ENCODE measurements around the gene HACE1. TPM values are rescaled to one million over a fixed set of nuclear protein-coding genes. Genes with fewer than 3 reads are reported as not detected.

The HACE1 gene
- total RNA-seq, 4 donors from 2014 or later = 10.1 to 24.3 (median 14.6) TPM

DNA sequence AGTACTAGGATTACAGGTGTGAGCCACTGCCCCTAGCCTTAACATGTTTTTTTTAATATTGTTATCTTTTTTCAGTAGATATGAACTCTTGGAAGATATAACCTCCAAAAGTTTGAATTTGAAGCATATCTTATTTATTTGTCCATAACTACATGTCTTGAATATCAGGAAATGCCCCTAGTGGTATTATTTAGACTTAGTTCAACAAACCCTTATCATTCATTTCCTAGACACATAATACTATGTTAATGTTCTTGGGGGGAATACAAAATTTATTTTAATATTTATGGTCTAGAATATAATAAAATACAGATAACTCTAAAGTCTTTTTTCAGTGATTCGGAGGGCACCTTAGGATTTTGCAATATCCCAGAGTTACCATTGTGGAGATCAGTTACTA is 160.7 kb downstream of the HACE1 start:
- WGBS, 2 donors (ENCODE audit: low coverage in 1 of 2) = 96 to 100% methylated on average over 1 of the region's 1 CpG
- intact Hi-C loops (cut with DNase I; ENCODE audit: low total_unique reads) = no loop called here

DNA sequence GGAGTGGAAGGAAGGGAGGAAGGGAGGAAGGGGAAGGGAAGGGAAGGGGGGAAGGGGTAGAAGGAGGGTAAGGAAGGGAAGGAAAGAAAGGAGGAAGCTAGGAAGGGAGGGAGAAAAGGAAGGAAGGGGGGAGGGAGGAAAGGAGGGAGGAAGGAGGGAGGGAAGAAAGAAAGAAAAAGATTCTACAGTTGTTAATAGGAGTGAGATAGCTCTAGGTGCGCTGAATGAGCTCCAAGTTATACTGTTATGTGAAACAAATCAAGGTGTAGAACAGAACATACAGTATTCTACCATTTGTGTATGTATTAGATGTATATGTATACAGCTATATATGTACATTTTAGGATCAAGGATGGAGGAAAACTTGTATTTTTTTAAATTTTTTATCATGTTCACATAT is 167.7 kb downstream of the HACE1 start:
- H3K9me3 ChIP-seq = no peaks in the 10 kb centered on the region
- no peaks in the 10 kb centered on the region for H3K27me3 ChIP-seq
- no peak for TF ChIP-seq EP300 (IDR thresholded peaks at IDR 0.05; ENCODE audit: low read depth)
- no peak for TF ChIP-seq POLR2A (IDR thresholded peaks at IDR 0.05)
- TF ChIP-seq, protein P1, sequence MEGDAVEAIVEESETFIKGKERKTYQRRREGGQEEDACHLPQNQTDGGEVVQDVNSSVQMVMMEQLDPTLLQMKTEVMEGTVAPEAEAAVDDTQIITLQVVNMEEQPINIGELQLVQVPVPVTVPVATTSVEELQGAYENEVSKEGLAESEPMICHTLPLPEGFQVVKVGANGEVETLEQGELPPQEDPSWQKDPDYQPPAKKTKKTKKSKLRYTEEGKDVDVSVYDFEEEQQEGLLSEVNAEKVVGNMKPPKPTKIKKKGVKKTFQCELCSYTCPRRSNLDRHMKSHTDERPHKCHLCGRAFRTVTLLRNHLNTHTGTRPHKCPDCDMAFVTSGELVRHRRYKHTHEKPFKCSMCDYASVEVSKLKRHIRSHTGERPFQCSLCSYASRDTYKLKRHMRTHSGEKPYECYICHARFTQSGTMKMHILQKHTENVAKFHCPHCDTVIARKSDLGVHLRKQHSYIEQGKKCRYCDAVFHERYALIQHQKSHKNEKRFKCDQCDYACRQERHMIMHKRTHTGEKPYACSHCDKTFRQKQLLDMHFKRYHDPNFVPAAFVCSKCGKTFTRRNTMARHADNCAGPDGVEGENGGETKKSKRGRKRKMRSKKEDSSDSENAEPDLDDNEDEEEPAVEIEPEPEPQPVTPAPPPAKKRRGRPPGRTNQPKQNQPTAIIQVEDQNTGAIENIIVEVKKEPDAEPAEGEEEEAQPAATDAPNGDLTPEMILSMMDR (IDR thresholded peaks at IDR 0.05) = no peak
- no peak for TF ChIP-seq POLR2AphosphoS5 (IDR thresholded peaks at IDR 0.05)
- intact Hi-C loops (cut with DNase I; ENCODE audit: low total_unique reads) = no loop called here
- in situ Hi-C loops (cut with MboI; ENCODE audit: low pct_ligation_motif_present in 1 of 4, low pct_unique_long_range_greater_than_20kb in 1 of 4, low sequenced_read_pairs in 3 of 4) = no loop called here
- H3K36me3 ChIP-seq = no peaks in the 10 kb centered on the region
- no peak overlapping the region for H3K4me3 ChIP-seq
- DNase-seq = no peak
- WGBS, 2 donors (ENCODE audit: low coverage in 1 of 2) = 95 to 100% methylated on average over 1 of the region's 1 CpG
- H3K27ac ChIP-seq = no peak overlapping the region
- H3K4me1 ChIP-seq = no peaks in the 10 kb centered on the region

More for the DNA sequence above, 160.7 kb downstream of the HACE1 start:
- no peaks in the 10 kb centered on the region for H3K36me3 ChIP-seq
- TF ChIP-seq POLR2A (IDR thresholded peaks at IDR 0.05) (no peak), POLR2AphosphoS5 (IDR thresholded peaks at IDR 0.05) (no peak), EP300 (IDR thresholded peaks at IDR 0.05; ENCODE audit: low read depth) (no peak)
- TF ChIP-seq, protein P1 (IDR thresholded peaks at IDR 0.05) = no peak
- no peaks in the 10 kb centered on the region for H3K9me3 ChIP-seq
- H3K27ac ChIP-seq = no peak overlapping the region
- in situ Hi-C loops (cut with MboI; ENCODE audit: low pct_ligation_motif_present in 1 of 4, low pct_unique_long_range_greater_than_20kb in 1 of 4, low sequenced_read_pairs in 3 of 4) = no loop called here
- no peaks in the 10 kb centered on the region for H3K4me1 ChIP-seq
- H3K4me3 ChIP-seq = no peak overlapping the region
- H3K27me3 ChIP-seq = no peaks in the 10 kb centered on the region
- no peak for DNase-seq

DNA sequence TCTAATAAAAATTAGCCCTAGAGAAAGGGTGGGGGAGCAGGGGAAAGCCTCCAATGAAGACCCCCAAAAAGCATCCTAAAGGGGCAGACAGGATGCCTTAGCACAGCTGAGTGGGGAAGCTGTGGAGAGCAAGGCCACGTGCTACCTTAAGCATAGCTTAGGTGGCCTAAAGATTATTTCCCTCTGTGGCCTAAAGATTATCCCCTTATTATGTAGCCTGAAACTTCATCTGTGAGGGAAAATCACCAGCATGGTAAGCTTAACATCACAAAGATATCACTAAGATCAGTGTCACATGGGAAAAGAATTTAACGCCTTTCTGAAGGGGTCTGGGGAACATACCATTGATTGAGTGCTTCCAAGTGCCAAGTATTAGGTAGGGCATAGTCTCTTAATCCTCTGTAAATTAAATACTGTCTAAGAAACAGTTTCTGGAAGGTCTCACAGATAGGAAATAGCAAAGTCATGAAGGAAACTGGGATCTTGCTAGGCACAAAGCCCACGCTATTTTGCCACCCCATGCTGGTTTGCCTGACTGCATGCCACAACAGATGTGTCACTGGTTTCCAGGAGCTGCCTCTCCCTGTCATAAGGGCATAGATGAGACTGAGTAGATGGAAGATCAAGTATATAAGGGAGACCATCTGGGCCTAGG is 170.0 kb downstream of the HACE1 start:
- TF ChIP-seq EP300 (IDR thresholded peaks at IDR 0.05; ENCODE audit: low read depth) (no peak), POLR2AphosphoS5 (IDR thresholded peaks at IDR 0.05) (no peak), POLR2A (IDR thresholded peaks at IDR 0.05) (no peak)
- TF ChIP-seq, protein P1 (IDR thresholded peaks at IDR 0.05) = no peak
- no peak for DNase-seq
- Histone ChIP-seq H3K36me3 (no peaks in the 10 kb centered on the region), H3K4me3 (no peak overlapping the region), H3K27ac (no peak overlapping the region), H3K9me3 (no peaks in the 10 kb centered on the region), H3K4me1 (no peaks in the 10 kb centered on the region), H3K27me3 (no peaks in the 10 kb centered on the region)
- 81 to 90% methylated on average over 3 of the region's 3 CpGs for WGBS, 2 donors (ENCODE audit: low coverage in 1 of 2)
- intact Hi-C loops (cut with DNase I; ENCODE audit: low total_unique reads) = no loop called here
- in situ Hi-C loops (cut with MboI; ENCODE audit: low pct_ligation_motif_present in 1 of 4, low pct_unique_long_range_greater_than_20kb in 1 of 4, low sequenced_read_pairs in 3 of 4) = no loop called here

DNA sequence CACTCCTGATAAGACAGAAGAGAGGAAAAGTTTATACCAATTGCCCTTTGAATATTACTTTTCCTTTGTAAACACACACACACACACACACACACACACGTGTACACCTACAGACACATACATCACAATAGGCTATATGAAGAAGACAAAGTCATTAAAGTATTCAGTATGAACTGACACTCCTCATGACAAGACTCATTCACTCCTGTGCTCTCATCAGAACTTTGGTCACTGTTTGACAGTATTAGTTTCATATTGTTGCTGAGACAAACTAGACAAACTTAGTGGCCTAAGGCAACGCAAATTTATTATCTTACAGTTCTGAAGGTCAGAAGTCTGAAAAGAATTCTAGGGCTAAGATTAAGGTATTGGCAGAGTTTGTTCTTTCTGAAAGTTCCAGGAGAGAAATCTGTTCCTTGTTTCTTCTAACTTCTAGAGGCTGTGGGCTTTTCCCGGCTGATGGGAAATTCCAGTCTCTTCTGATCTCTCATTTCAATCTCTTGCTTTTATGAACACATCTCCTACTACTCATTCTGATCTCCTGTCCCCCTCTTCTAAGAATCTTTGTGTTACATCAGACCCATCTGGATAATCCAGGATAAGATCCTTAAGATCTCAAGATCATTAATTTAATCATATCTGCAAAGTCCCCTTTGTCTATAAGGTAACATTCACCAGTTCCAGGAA is 171.3 kb downstream of the HACE1 start:
- Histone ChIP-seq H3K36me3 (no peaks in the 10 kb centered on the region), H3K4me3 (no peak overlapping the region), H3K27ac (no peak overlapping the region), H3K27me3 (no peaks in the 10 kb centered on the region), H3K9me3 (no peaks in the 10 kb centered on the region), H3K4me1 (no peaks in the 10 kb centered on the region)
- in situ Hi-C loops (cut with MboI; ENCODE audit: low pct_ligation_motif_present in 1 of 4, low pct_unique_long_range_greater_than_20kb in 1 of 4, low sequenced_read_pairs in 3 of 4) (no loop called here), intact Hi-C loops (cut with DNase I; ENCODE audit: low total_unique reads) (no loop called here)
- 61 to 64% methylated on average over 3 of the region's 3 CpGs for WGBS, 2 donors (ENCODE audit: low coverage in 1 of 2)
- DNase-seq = no peak
- TF ChIP-seq POLR2AphosphoS5 (IDR thresholded peaks at IDR 0.05) (no peak), EP300 (IDR thresholded peaks at IDR 0.05; ENCODE audit: low read depth) (no peak), POLR2A (IDR thresholded peaks at IDR 0.05) (no peak)
- TF ChIP-seq, protein P1 (IDR thresholded peaks at IDR 0.05) = no peak
